Stomach (tissue), 9 donors: ENCODE measurements around the gene SLC20A1. TPM values are rescaled to one million over a fixed set of nuclear protein-coding genes. Genes with fewer than 3 reads are reported as not detected.

ENCODE experiments used
- DNase-seq, 2 donors: peaks; one replicate each; pipeline versions ENCODE4 v3.0.0 to v3.0.0-alpha.2; 2013 to 2019
- H3K27ac ChIP-seq, 5 donors: fragments of 200-600 bp in 4 of 5; sonication (generic) in 4 of 5; one replicate each; pipeline ENCODE4 v1.5.1; 2013 to 2019; ENCODE audit warnings: mild to moderate bottlenecking in 1 of 5, moderate library complexity in 1 of 5
- H3K27me3 ChIP-seq, 3 donors: fragments of 200-600 bp; sonication (generic); one replicate each; pipeline ENCODE4 v1.5.1; 2017 to 2019; ENCODE audit warnings: mixed run types in 1 of 3
- H3K36me3 ChIP-seq, 4 donors: fragments of 200-600 bp; sonication (generic); 1 replicate in 3 of 4; 2 replicates in 1 of 4; pipeline ENCODE4 v1.5.1; 2016 to 2019
- H3K4me1 ChIP-seq, 4 donors: fragments of 200-600 bp; sonication (generic); one replicate each; pipeline ENCODE4 v1.5.1; 2016 to 2019
- H3K4me3 ChIP-seq, 4 donors: fragments of 200-600 bp; sonication (generic) in 3 of 4; one replicate each; pipeline ENCODE4 v1.5.1; 2016 to 2019; ENCODE audit warnings: mild to moderate bottlenecking in 1 of 4
- H3K9me3 ChIP-seq, 4 donors: fragments of 200-600 bp; sonication (generic); one replicate each; pipeline ENCODE4 v1.5.1; 2016 to 2019
- CTCF ChIP-seq, 7 experiments: fragments of 450-650 bp in 4 of 7; fragments of 200-600 bp in 3 of 7; sonication (generic) in 3 of 7; IDR thresholded peaks; one replicate each; pipeline ENCODE4 v1.5.1; 2016 to 2019; ENCODE audit warnings: antibody characterized with exemption in 7 of 7, control low read depth in 2 of 7, mild to moderate bottlenecking in 1 of 7
- EP300 ChIP-seq: sonication (generic); formaldehyde crosslinking; IDR thresholded peaks from one replicate; pipeline ENCODE4 v1.6.1; 2017; ENCODE audit warnings: antibody characterized with exemption
- POLR2A ChIP-seq, 4 donors: fragments of 450-650 bp; IDR thresholded peaks; one replicate each; pipeline ENCODE4 v1.6.1; 2016; ENCODE audit warnings: antibody characterized with exemption in 4 of 4, control low read depth in 2 of 4, mild to moderate bottlenecking in 1 of 4, moderate library complexity in 1 of 4
- POLR2AphosphoS5 ChIP-seq, 3 donors: sonication (generic); formaldehyde crosslinking; IDR thresholded peaks; one replicate each; pipeline ENCODE4 v1.6.1; 2016; ENCODE audit warnings: antibody characterized with exemption in 3 of 3
- WGBS, 5 donors: extraction: QIAGEN DNeasy Blood & Tissue Kit in 3 of 5; methylation state at CpG; one replicate each; pipeline versions ENCODE4 v1.1.5 to v1.1.7; 2013 to 2018; 5-methylcytosine and 5-hydroxymethylcytosine counted together
- intact Hi-C: fragments of 100-400 bp; cut with DNase I; formaldehyde crosslinking; loops from one replicate; pipeline ENCODE4 v1.15.1; 2023; ENCODE audit warnings: low total_unique reads
- polyA plus RNA-seq, 3 donors: library from polyadenylated mRNA; stranded (reverse); fragments of 200-250 nt; gene quantifications; one replicate each; pipeline ENCODE4 v1.2.3, GENCODE V29; 2013
- total RNA-seq, 5 donors: library from RNA; depleted of rRNA; stranded (reverse); fragments of >200 nt; gene quantifications; one replicate each; pipeline versions ENCODE4 v1.1.0 to v1.2.3, GENCODE V29; 2014 to 2016
- donor health status: healthy with polysubstance abuse.
- donor health status: Bipolar disorder and iron deficiency.
- donor health status: healthy.

The SLC20A1 gene
- total and polyA plus RNA-seq, 8 donors = 9.0 to 63.8 (median 24.2) TPM

- Histone ChIP-seq H3K27ac (peak overlapping the region; percentile 36 to 88 (median 70)), H3K36me3 (no peaks in the 10 kb centered on the region), H3K9me3 (no peaks in the 10 kb centered on the region), H3K4me1 (peaks cover 18 to 57% (median 20%) of the 10 kb centered on the region in 4 donors), H3K4me3 (peak overlapping the region in 2 of 4 donors; percentile 2 to 21), H3K27me3 (peaks cover 0 to 13% (median 0%) of the 10 kb centered on the region in 3 donors)
- DNase-seq = peak; percentile 42 to 69
- intact Hi-C loops = loop anchor here (5.0 kb wide), 1 partner anchor 100 kb away; no protein-coding TSS in a partner anchor
- 39 to 48% (median 42%) methylated on average over 10 of the region's 10 CpGs for WGBS, 5 donors
- TF ChIP-seq CTCF (IDR thresholded peaks at IDR 0.05) (no peak), EP300 (no peak), POLR2AphosphoS5 (IDR thresholded peaks at IDR 0.05) (peak in 2 of 3 donors; percentile 57 to 65), POLR2A (IDR thresholded peaks at IDR 0.05) (no peak)
Measured at GRCh38 chr2:112627060-112628040, 18.4 kb upstream of the SLC20A1 start.

GRCh38 chr2:112629224-112629623, 16.5 kb upstream of the SLC20A1 start:
- Histone ChIP-seq H3K27me3 (peaks cover 0 to 17% (median 0%) of the 10 kb centered on the region in 3 donors), H3K4me1 (peaks cover 18 to 55% (median 20%) of the 10 kb centered on the region in 4 donors), H3K4me3 (no peak overlapping the region), H3K27ac (no peak overlapping the region), H3K9me3 (no peaks in the 10 kb centered on the region), H3K36me3 (no peaks in the 10 kb centered on the region)
- DNase-seq = no peak
- intact Hi-C loops = loop anchor here (5.0 kb wide), 1 partner anchor 98 kb away; no protein-coding TSS in a partner anchor
- no peak for TF ChIP-seq POLR2AphosphoS5 (IDR thresholded peaks at IDR 0.05)
- WGBS, 5 donors = 93 to 97% (median 96%) methylated on average over 6 of the region's 6 CpGs

GRCh38 chr2:112629823-112630222, 15.9 kb upstream of the SLC20A1 start:
- peaks cover 18 to 51% (median 20%) of the 10 kb centered on the region in 4 donors for H3K4me1 ChIP-seq
- 81 to 88% (median 85%) methylated on average over 8 of the region's 8 CpGs for WGBS, 5 donors

GRCh38 chr2:112630268-112630667, 15.5 kb upstream of the SLC20A1 start:
- WGBS, 5 donors = 56 to 70% (median 60%) methylated on average over 4 of the region's 4 CpGs
- H3K36me3 ChIP-seq = no peaks in the 10 kb centered on the region
- TF ChIP-seq CTCF (IDR thresholded peaks at IDR 0.05) = no peak
- no peak for TF ChIP-seq EP300
- no peak for TF ChIP-seq POLR2AphosphoS5 (IDR thresholded peaks at IDR 0.05)
- no peak for TF ChIP-seq POLR2A (IDR thresholded peaks at IDR 0.05)
- H3K4me1 ChIP-seq = peaks cover 18 to 51% (median 20%) of the 10 kb centered on the region in 4 donors
- peaks cover 0 to 17% (median 0%) of the 10 kb centered on the region in 3 donors for H3K27me3 ChIP-seq
- H3K9me3 ChIP-seq = no peaks in the 10 kb centered on the region
- intact Hi-C loops = loop anchor here (5.0 kb wide), 1 partner anchor 52 kb away; no protein-coding TSS in a partner anchor
- H3K4me3 ChIP-seq = no peak overlapping the region
- H3K27ac ChIP-seq = peak overlapping the region in 1 of 5 donors; percentile 48
- no peak for DNase-seq

More at GRCh38 chr2:112629823-112630222, 15.9 kb upstream of the SLC20A1 start:
- no peaks in the 10 kb centered on the region for H3K36me3 ChIP-seq
- TF ChIP-seq EP300 = no peak
- no peak for TF ChIP-seq CTCF (IDR thresholded peaks at IDR 0.05)
- TF ChIP-seq POLR2A (IDR thresholded peaks at IDR 0.05) = no peak
- TF ChIP-seq POLR2AphosphoS5 (IDR thresholded peaks at IDR 0.05) = no peak
- H3K27me3 ChIP-seq = peaks cover 0 to 17% (median 0%) of the 10 kb centered on the region in 3 donors
- no peak for DNase-seq
- intact Hi-C loops = loop anchor here (5.0 kb wide), 2 partner anchors 52 to 97 kb away; no protein-coding TSS in a partner anchor
- H3K9me3 ChIP-seq = no peaks in the 10 kb centered on the region
- peak overlapping the region in 1 of 5 donors; percentile 48 for H3K27ac ChIP-seq
- no peak overlapping the region for H3K4me3 ChIP-seq
